ENCODE data around the gene ARHGAP22. TPM values are rescaled to one million over a fixed set of nuclear protein-coding genes. Genes with fewer than 3 reads are reported as not detected.

Gene ARHGAP22
- total RNA-seq, 1 experiment from 2014 or later: 13.5 TPM

DNA sequence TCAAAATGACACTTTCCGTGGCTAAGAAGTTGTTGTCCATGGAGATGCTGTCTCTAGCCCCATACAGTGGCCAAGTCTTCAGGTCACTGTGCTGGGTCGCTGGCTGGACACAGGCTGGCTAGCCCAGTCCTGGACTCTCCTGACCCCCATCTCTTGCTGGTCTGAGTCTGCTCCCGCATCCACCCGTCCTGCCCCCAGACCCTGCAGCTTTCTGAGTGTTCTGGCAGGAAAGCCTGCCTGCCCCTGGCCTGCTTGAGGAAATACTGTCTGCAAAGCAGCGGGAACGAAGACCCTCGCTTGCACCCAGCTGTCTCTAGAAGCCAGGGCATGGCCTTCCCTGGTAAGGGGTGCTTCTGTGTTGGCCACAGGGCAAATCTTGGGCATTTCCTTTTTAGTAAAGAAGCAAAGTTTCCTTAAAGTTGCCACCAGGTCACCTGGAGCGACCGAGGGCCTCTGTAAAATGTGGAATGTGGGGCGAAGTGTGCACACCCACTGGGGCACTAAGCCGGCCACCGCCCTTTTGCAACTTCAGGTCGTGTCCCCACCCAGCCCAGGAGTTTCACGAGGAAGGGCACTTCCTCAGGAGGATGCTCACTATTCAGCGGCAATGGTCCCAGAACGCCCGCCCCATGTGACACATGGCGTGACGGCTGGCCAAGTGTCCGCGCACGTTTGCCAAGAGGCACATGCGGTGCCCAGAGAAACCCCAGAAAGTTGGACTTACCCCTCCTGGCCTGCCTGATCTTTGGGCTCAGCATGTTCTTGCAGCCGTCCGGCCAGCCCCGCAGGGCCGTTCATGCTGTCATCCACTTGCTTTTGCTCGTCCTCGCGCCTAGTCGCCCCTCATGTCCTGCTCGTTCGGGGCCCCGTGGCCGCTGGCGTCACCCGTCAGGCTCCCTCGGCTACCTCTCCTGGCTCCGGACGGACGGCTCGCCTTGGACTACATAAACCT lies 558 bp downstream of the ARHGAP22 start:
- H3K4me1 ChIP-seq: 0 out of 2 replicates have a peak, but pooled peaks cover 6% of the 10 kb centered on the region
- H3K27me3 ChIP-seq (replicated peaks; ENCODE audit: control insufficient read depth, insufficient read depth, low read length): 0 out of 2 replicates have a peak, but pooled peaks cover 5% of the 10 kb centered on the region
- DNase-seq: peak in 1 of 2 experiments; percentile 15
- TF ChIP-seq, protein P1, sequence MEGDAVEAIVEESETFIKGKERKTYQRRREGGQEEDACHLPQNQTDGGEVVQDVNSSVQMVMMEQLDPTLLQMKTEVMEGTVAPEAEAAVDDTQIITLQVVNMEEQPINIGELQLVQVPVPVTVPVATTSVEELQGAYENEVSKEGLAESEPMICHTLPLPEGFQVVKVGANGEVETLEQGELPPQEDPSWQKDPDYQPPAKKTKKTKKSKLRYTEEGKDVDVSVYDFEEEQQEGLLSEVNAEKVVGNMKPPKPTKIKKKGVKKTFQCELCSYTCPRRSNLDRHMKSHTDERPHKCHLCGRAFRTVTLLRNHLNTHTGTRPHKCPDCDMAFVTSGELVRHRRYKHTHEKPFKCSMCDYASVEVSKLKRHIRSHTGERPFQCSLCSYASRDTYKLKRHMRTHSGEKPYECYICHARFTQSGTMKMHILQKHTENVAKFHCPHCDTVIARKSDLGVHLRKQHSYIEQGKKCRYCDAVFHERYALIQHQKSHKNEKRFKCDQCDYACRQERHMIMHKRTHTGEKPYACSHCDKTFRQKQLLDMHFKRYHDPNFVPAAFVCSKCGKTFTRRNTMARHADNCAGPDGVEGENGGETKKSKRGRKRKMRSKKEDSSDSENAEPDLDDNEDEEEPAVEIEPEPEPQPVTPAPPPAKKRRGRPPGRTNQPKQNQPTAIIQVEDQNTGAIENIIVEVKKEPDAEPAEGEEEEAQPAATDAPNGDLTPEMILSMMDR (IDR thresholded peaks at IDR 0.05; ENCODE audit: insufficient read depth in 1 of 2, low read depth in 1 of 2, low read length in 1 of 2, severe bottlenecking in 1 of 2, unreplicated experiment in 1 of 2): no peak
- CTCF ChIA-PET: interaction anchor here (0.6 to 2.9 kb wide), 3 partner anchors 10 to 141 kb away, joined by 3 to 32 read pairs (median 4); no protein-coding TSS in a partner anchor
- Mint-ChIP-seq H3K9me3 (ENCODE audit: unreplicated experiment) (no peaks in the 10 kb centered on the region), H3K27ac (ENCODE audit: unreplicated experiment) (no peak overlapping the region), H3K36me3 (ENCODE audit: insufficient read depth, unreplicated experiment) (no peaks in the 10 kb centered on the region), H3K4me1 (ENCODE audit: low read depth, unreplicated experiment) (peaks cover 6% of the 10 kb centered on the region), H3K4me3 (ENCODE audit: unreplicated experiment) (peak overlapping the region; percentile 71), H3K27me3 (ENCODE audit: insufficient read depth, unreplicated experiment) (peaks cover 9% of the 10 kb centered on the region)
- peak overlapping the region; percentile 40 for H3K4me3 ChIP-seq (ENCODE audit: low read depth, low read length)
- H3K36me3 ChIP-seq (ENCODE audit: control insufficient read depth, insufficient read depth, low read length): no peaks in the 10 kb centered on the region
- no TSS peak for BruUV-seq (replicated peaks)
- intact Hi-C loops (cut with micrococcal nuclease; ENCODE audit: unreplicated experiment): no loop called here
- H3K9me3 ChIP-seq: no peaks in the 10 kb centered on the region
- POLR2A ChIA-PET: no interaction called here

DNA sequence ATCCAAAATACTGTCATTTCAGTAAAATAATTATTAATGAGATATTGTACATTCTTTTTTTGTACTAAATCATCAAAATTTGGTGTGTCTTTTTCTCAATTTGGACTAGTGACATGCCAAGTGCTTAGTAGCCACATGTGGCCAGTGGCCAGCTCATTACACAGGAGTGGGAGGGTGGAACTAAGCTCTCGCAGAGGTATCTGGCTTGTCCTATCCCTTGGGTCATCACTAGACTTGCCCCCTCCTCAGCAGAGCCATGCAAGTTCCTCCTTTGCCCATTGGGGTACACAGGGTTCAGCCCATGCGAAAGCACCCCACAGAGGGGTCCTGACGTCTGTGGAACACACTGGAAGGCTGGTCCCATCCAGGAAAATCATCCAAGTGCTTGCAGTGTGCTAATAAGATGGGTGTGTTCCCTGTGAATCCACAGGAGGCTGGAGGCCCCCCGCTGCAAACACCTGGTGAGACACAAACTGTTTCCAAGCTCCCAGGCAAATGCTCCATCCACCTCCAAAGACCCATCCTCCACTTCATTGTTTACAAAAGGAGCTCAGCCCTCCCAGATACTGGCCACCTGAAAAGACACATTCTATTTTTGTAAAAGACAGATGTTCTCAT lies 1.3 kb downstream of the ARHGAP22 start:
- CTCF ChIA-PET: interaction anchor here (2.9 kb wide), 1 partner anchor 54 kb away, joined by 32 read pairs; no protein-coding TSS in a partner anchor
- intact Hi-C loops (cut with micrococcal nuclease; ENCODE audit: unreplicated experiment): no loop called here

More for the DNA sequence above, 1.3 kb downstream of the ARHGAP22 start:
- Histone ChIP-seq H3K4me3 (ENCODE audit: low read depth, low read length) (no peak overlapping the region), H3K36me3 (ENCODE audit: control insufficient read depth, insufficient read depth, low read length) (no peaks in the 10 kb centered on the region), H3K27me3 (replicated peaks; ENCODE audit: control insufficient read depth, insufficient read depth, low read length) (0 out of 2 replicates have a peak, but pooled peaks cover 5% of the 10 kb centered on the region), H3K4me1 (0 out of 2 replicates have a peak, but pooled peaks cover 6% of the 10 kb centered on the region), H3K9me3 (no peaks in the 10 kb centered on the region)
- DNase-seq: no peak
- TF ChIP-seq, protein P1 (IDR thresholded peaks at IDR 0.05; ENCODE audit: insufficient read depth in 1 of 2, low read depth in 1 of 2, low read length in 1 of 2, severe bottlenecking in 1 of 2, unreplicated experiment in 1 of 2): no peak
- BruUV-seq (replicated peaks): no TSS peak
- H3K27ac Mint-ChIP-seq (ENCODE audit: unreplicated experiment): no peak overlapping the region
- H3K4me3 Mint-ChIP-seq (ENCODE audit: unreplicated experiment): no peak overlapping the region
- peaks cover 9% of the 10 kb centered on the region for H3K27me3 Mint-ChIP-seq (ENCODE audit: insufficient read depth, unreplicated experiment)
- peaks cover 6% of the 10 kb centered on the region for H3K4me1 Mint-ChIP-seq (ENCODE audit: low read depth, unreplicated experiment)
- POLR2A ChIA-PET: no interaction called here
- H3K36me3 Mint-ChIP-seq (ENCODE audit: insufficient read depth, unreplicated experiment): no peaks in the 10 kb centered on the region
- no peaks in the 10 kb centered on the region for H3K9me3 Mint-ChIP-seq (ENCODE audit: unreplicated experiment)

Data from Caco-2 (cell line).